Sigmoid colon (tissue), 4 donors: ENCODE results near the gene YDJC.

ENCODE experiments used
- EP300 ChIP-seq, 4 donors: sonication (generic); formaldehyde crosslinking; IDR thresholded peaks; one replicate each; pipeline ENCODE4 v1.6.1; 2017; ENCODE audit warnings: antibody characterized with exemption in 4 of 4
- POLR2A ChIP-seq, 2 donors: fragments of 450-650 bp; IDR thresholded peaks; one replicate each; pipeline ENCODE4 v1.6.1; 2016; ENCODE audit warnings: antibody characterized with exemption in 2 of 2, mild to moderate bottlenecking in 2 of 2, moderate library complexity in 2 of 2
- POLR2AphosphoS5 ChIP-seq, 4 donors: sonication (generic); formaldehyde crosslinking; IDR thresholded peaks; one replicate each; pipeline ENCODE4 v1.6.1; 2017; ENCODE audit warnings: antibody characterized with exemption in 4 of 4
- TF ChIP-seq, protein P1 (sequence below), 4 experiments: fragments of 450-650 bp in 3 of 4; fragments of 200-600 bp in 1 of 4; IDR thresholded peaks; one replicate each; pipeline ENCODE4 v1.5.1; 2016 to 2019; ENCODE audit warnings: antibody characterized with exemption in 4 of 4, mild to moderate bottlenecking in 3 of 4, moderate library complexity in 2 of 4

DNA sequence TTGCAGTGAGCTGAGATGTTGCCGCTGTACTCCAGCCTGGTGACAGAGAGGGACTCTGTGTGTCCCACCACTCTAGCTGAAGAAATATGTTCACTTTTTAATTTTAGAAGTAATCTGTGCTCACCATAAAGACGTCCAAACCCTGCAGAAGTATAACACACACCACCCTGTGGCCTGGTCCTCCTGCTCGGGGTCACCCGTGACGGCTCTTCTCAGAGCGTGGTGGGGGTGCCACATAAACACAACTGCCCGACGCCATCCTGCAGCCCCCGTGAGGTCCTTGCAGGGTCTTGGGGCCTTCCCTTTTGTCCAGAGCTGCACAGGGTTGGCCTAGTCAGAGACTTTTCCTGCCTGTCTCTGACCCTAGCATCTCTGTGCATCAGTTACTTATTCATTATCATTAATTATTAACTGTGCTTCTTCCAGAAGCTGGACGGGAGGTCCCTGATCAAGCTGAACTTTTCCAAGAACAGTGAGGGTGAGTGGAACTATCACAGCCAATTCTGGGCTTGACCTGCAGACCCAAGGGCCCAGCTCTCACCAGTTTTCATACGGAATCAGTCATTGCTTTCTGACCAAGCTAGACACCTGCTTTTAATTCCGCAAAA, 44.9 kb upstream of the YDJC start:
- TF ChIP-seq, protein P1, sequence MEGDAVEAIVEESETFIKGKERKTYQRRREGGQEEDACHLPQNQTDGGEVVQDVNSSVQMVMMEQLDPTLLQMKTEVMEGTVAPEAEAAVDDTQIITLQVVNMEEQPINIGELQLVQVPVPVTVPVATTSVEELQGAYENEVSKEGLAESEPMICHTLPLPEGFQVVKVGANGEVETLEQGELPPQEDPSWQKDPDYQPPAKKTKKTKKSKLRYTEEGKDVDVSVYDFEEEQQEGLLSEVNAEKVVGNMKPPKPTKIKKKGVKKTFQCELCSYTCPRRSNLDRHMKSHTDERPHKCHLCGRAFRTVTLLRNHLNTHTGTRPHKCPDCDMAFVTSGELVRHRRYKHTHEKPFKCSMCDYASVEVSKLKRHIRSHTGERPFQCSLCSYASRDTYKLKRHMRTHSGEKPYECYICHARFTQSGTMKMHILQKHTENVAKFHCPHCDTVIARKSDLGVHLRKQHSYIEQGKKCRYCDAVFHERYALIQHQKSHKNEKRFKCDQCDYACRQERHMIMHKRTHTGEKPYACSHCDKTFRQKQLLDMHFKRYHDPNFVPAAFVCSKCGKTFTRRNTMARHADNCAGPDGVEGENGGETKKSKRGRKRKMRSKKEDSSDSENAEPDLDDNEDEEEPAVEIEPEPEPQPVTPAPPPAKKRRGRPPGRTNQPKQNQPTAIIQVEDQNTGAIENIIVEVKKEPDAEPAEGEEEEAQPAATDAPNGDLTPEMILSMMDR (IDR thresholded peaks at IDR 0.05): no peak
- TF ChIP-seq POLR2A (IDR thresholded peaks at IDR 0.05) (no peak), POLR2AphosphoS5 (IDR thresholded peaks at IDR 0.05) (no peak), EP300 (IDR thresholded peaks at IDR 0.05) (no peak)
